OCI-LY7 (cell line): ENCODE data around the gene IRX1. TPM values are rescaled to one million over a fixed set of nuclear protein-coding genes. Genes with fewer than 3 reads are reported as not detected.

Experiments
- BruUV-seq: library from RNA; stranded (reverse); fragments of 400-500 nt; replicated peaks from 2 replicates; lab custom pipeline; 2021; lab: Mats Ljungman, UMichigan
- CTCF ChIA-PET: fragments of 300-600 bp; sonication (Branson Sonifier 250); formaldehyde crosslinking; loops from one replicate; lab custom pipeline; 2022; ENCODE audit warnings: antibody characterized with exemption; ENCODE audit not compliant: unreplicated experiment; lab: Charles Lee
- POLR2A ChIA-PET: fragments of 300-600 bp; sonication (Branson Sonifier 250); formaldehyde crosslinking; loops from one replicate; lab custom pipeline; 2022; ENCODE audit warnings: antibody characterized with exemption; lab: Charles Lee
- DNase-seq: peaks from one replicate; pipeline ENCODE4 v3.0.0-alpha.2; 2015; ENCODE audit warnings: low spot score
- H2AFZ ChIP-seq: fragments of 200-600 bp; sonication (generic), shearing (Covaris generic); 2 replicates; pipeline ENCODE4 v1.6.1; 2014; ENCODE audit warnings: mild to moderate bottlenecking, antibody characterized with exemption, low read length, moderate library complexity
- H3K27ac ChIP-seq: fragments of 200-600 bp; sonication (generic); 2 replicates; pipeline ENCODE4 v1.5.1; 2014; ENCODE audit warnings: mixed run types, low read depth, mild to moderate bottlenecking, moderate library complexity, low read length, inconsistent platforms; ENCODE audit not compliant: poor library complexity, severe bottlenecking
- H3K36me3 ChIP-seq: fragments of 200-600 bp; sonication (generic); 2 replicates; pipeline ENCODE4 v1.6.1; 2014; ENCODE audit warnings: mild to moderate bottlenecking, antibody characterized with exemption, low read length, moderate library complexity, mixed read lengths; ENCODE audit not compliant: insufficient read depth
- H3K4me1 ChIP-seq: fragments of 200-600 bp; sonication (generic); 2 replicates; pipeline ENCODE4 v1.5.1; 2014; ENCODE audit warnings: mild to moderate bottlenecking, low read length; ENCODE audit not compliant: insufficient read depth, poor library complexity, severe bottlenecking
- H3K4me2 ChIP-seq: fragments of 200-600 bp; sonication (generic); 2 replicates; pipeline ENCODE4 v1.6.1; 2014; ENCODE audit warnings: mild to moderate bottlenecking, low read length
- H3K4me3 ChIP-seq: fragments of 200-600 bp; sonication (generic); 2 replicates; pipeline ENCODE4 v1.5.1; 2014; ENCODE audit warnings: mild to moderate bottlenecking, low read depth, low read length; ENCODE audit not compliant: poor library complexity, severe bottlenecking
- H3K79me2 ChIP-seq: fragments of 200-600 bp; sonication (generic); 2 replicates; pipeline ENCODE4 v1.6.1; 2016; ENCODE audit warnings: low read depth, mild to moderate bottlenecking, low read length, moderate library complexity, mixed read lengths; ENCODE audit not compliant: insufficient read depth
- H3K9me2 ChIP-seq: fragments of 200-600 bp; sonication (generic); 2 replicates; pipeline ENCODE4 v1.6.1; 2016; ENCODE audit warnings: mild to moderate bottlenecking, low read length, mixed read lengths; ENCODE audit not compliant: insufficient read depth
- H3K9me3 ChIP-seq: fragments of 200-600 bp; sonication (generic); 2 replicates; pipeline ENCODE4 v1.6.1; 2014; ENCODE audit warnings: mild to moderate bottlenecking, mixed run types, low read length, mixed read lengths
- H4K20me1 ChIP-seq: fragments of 200-600 bp; sonication (generic); 2 replicates; pipeline ENCODE4 v1.6.1; 2014; ENCODE audit warnings: mild to moderate bottlenecking, antibody characterized with exemption, low read length, moderate library complexity, mixed read lengths; ENCODE audit not compliant: insufficient read depth
- EZH2phosphoT487 ChIP-seq: fragments of 200-600 bp; sonication (generic); IDR thresholded peaks from 2 replicates; pipeline ENCODE4 v1.6.1; 2018; ENCODE audit warnings: low read depth, borderline replicate concordance, mild to moderate bottlenecking, mixed run types, antibody characterized with exemption, low read length, moderate library complexity, mixed read lengths
- intact Hi-C: fragments of 100-400 bp; cut with micrococcal nuclease; formaldehyde crosslinking; loops from one replicate; pipeline ENCODE4 v1.10.0; 2022; ENCODE audit not compliant: unreplicated experiment
- total RNA-seq, 2 experiments: library from RNA; depleted of rRNA in 1 of 2; stranded (reverse); fragments of >200 nt in 1 of 2; shearing (Covaris generic) in 1 of 2; gene quantifications; 2 replicates each; pipeline ENCODE4 v1.2.3, GENCODE V29; 2014 to 2022
- TF ChIP-seq, protein P1 (sequence below): fragments of 200-600 bp; sonication (generic); conservative IDR thresholded peaks from 2 replicates; pipeline ENCODE4 v1.5.1; 2014; ENCODE audit warnings: mild to moderate bottlenecking, antibody characterized with exemption, low read length, moderate library complexity, mixed read lengths

The IRX1 gene
- total RNA-seq, 2 experiments from 2014 or later = not detected

GRCh38 chr5:3564827-3565518 lies 30.7 kb upstream of the IRX1 start:
- no peak overlapping the region for H2AFZ ChIP-seq
- ChIA-PET CTCF (no interaction called here), POLR2A (no interaction called here)
- intact Hi-C loops = no loop called here
- H3K9me2 ChIP-seq = no peaks in the 10 kb centered on the region
- TF ChIP-seq, protein P1, sequence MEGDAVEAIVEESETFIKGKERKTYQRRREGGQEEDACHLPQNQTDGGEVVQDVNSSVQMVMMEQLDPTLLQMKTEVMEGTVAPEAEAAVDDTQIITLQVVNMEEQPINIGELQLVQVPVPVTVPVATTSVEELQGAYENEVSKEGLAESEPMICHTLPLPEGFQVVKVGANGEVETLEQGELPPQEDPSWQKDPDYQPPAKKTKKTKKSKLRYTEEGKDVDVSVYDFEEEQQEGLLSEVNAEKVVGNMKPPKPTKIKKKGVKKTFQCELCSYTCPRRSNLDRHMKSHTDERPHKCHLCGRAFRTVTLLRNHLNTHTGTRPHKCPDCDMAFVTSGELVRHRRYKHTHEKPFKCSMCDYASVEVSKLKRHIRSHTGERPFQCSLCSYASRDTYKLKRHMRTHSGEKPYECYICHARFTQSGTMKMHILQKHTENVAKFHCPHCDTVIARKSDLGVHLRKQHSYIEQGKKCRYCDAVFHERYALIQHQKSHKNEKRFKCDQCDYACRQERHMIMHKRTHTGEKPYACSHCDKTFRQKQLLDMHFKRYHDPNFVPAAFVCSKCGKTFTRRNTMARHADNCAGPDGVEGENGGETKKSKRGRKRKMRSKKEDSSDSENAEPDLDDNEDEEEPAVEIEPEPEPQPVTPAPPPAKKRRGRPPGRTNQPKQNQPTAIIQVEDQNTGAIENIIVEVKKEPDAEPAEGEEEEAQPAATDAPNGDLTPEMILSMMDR = no peak
- TF ChIP-seq EZH2phosphoT487 = no peak
- H3K4me3 ChIP-seq = no peak overlapping the region
- H4K20me1 ChIP-seq = no peaks in the 10 kb centered on the region
- BruUV-seq = no TSS peak
- H3K36me3 ChIP-seq = no peaks in the 10 kb centered on the region
- no peak for DNase-seq
- H3K79me2 ChIP-seq = no peaks in the 10 kb centered on the region
- H3K9me3 ChIP-seq = no peaks in the 10 kb centered on the region
- H3K4me1 ChIP-seq = no peaks in the 10 kb centered on the region
- no peak overlapping the region for H3K27ac ChIP-seq
- H3K4me2 ChIP-seq = no peak overlapping the region

GRCh38 chr5:3584724-3585531 lies 10.7 kb upstream of the IRX1 start:
- H3K9me3 ChIP-seq = no peaks in the 10 kb centered on the region
- no peaks in the 10 kb centered on the region for H3K9me2 ChIP-seq
- TF ChIP-seq, protein P1 = no peak
- no peak for TF ChIP-seq EZH2phosphoT487
- intact Hi-C loops = no loop called here
- no peak for DNase-seq
- H2AFZ ChIP-seq = no peak overlapping the region
- H3K79me2 ChIP-seq = no peaks in the 10 kb centered on the region
- no peaks in the 10 kb centered on the region for H4K20me1 ChIP-seq
- no TSS peak for BruUV-seq
- no peaks in the 10 kb centered on the region for H3K36me3 ChIP-seq
- CTCF ChIA-PET = no interaction called here
- no peak overlapping the region for H3K4me2 ChIP-seq
- no peak overlapping the region for H3K4me3 ChIP-seq
- no peaks in the 10 kb centered on the region for H3K4me1 ChIP-seq
- no peak overlapping the region for H3K27ac ChIP-seq
- POLR2A ChIA-PET = no interaction called here
